Thyroid gland (tissue), 4 donors: ENCODE measurements around the gene ZNF726.
"Not testable (repeated sequence)": the region's sequence is repeated elsewhere in the genome, so short reads cannot be mapped to it uniquely, and the experiment has no call there.

Experiments
- CTCF ChIP-seq, 6 experiments: fragments of 200-600 bp in 3 of 6; fragments of 450-650 bp in 3 of 6; sonication (generic) in 3 of 6; IDR thresholded peaks; one replicate each; pipeline ENCODE4 v1.5.1; 2016 to 2019; ENCODE audit warnings: antibody characterized with exemption in 6 of 6, mild to moderate bottlenecking in 2 of 6, inconsistent platforms in 1 of 6, moderate library complexity in 1 of 6
- POLR2A ChIP-seq, 2 donors: fragments of 450-650 bp; IDR thresholded peaks; one replicate each; pipeline ENCODE4 v1.6.1; 2017; ENCODE audit warnings: antibody characterized with exemption in 2 of 2, mild to moderate bottlenecking in 2 of 2, moderate library complexity in 1 of 2

DNA sequence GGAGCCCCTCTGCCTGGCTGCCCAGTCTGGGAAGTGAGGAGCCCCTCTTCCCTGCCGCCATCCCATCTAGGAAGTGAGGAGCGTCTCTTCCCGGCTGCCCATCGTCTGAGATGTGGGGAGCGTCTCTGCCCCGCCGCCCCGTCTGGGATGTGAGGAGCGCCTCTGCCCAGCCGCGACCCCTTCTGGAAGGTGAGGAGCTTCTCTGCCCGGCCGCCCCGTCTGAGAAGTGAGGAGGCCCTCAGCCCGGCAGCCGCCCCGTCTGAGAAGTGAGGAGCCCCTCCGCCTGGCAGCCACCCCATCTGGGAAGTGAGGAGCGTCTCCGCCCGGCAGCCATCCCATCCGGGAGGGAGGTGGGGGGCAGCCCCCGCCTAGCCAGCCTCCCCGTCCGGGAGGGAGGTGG lies 49.2 kb downstream of the ZNF726 start:
- TF ChIP-seq CTCF, POLR2A (IDR thresholded peaks at IDR 0.05): not testable (repeated sequence)
